Uterus (tissue), 4 donors: ENCODE data around the gene PLCZ1. TPM values are rescaled to one million over a fixed set of nuclear protein-coding genes. Genes with fewer than 3 reads are reported as not detected.
A peak's percentile ranks its signal among the peaks of the same experiment; 100 is the strongest.

Experiments
- DNase-seq, 2 donors: peaks; one replicate each; pipeline ENCODE4 v3.0.0-alpha.2; 2019 to 2020
- H3K27ac ChIP-seq, 2 donors: fragments of 200-600 bp; sonication (generic); 1 replicate in 1 of 2; 2 replicates in 1 of 2; pipeline ENCODE4 v1.5.1; 2016 to 2018
- H3K27me3 ChIP-seq, 2 donors: fragments of 200-600 bp; sonication (generic); one replicate each; pipeline ENCODE4 v1.5.1; 2018 to 2019; ENCODE audit warnings: control low read depth in 1 of 2
- H3K36me3 ChIP-seq, 2 donors: fragments of 200-600 bp; sonication (generic); one replicate each; pipeline ENCODE4 v1.5.1; 2019; ENCODE audit warnings: control low read depth in 1 of 2
- H3K4me1 ChIP-seq, 2 donors: fragments of 200-600 bp; sonication (generic); one replicate each; pipeline ENCODE4 v1.5.1; 2018 to 2019; ENCODE audit warnings: control low read depth in 1 of 2
- H3K4me3 ChIP-seq, 2 donors: fragments of 200-600 bp; sonication (generic); 1 replicate in 1 of 2; 2 replicates in 1 of 2; pipeline ENCODE4 v1.5.1; 2018 to 2019; ENCODE audit warnings: mild to moderate bottlenecking in 1 of 2
- H3K9me3 ChIP-seq, 2 donors: fragments of 200-600 bp; sonication (generic); one replicate each; pipeline ENCODE4 v1.5.1; 2019; ENCODE audit warnings: control low read depth in 1 of 2
- POLR2A ChIP-seq, 2 donors: fragments of 450-650 bp; IDR thresholded peaks; one replicate each; pipeline ENCODE4 v1.6.1; 2016; ENCODE audit warnings: antibody characterized with exemption in 2 of 2, mild to moderate bottlenecking in 1 of 2, moderate library complexity in 1 of 2
- intact Hi-C: fragments of 100-400 bp; cut with DNase I; formaldehyde crosslinking; loops from one replicate; pipeline ENCODE4 v1.15.1; 2023; ENCODE audit warnings: low total_unique reads
- total RNA-seq, 4 donors: library from RNA; depleted of rRNA in 3 of 4; stranded (reverse); fragments of >200 nt in 3 of 4; gene quantifications; one replicate each; pipeline versions ENCODE4 v1.1.0 to v1.2.4, GENCODE V29; 2014 to 2023
- TF ChIP-seq, protein P1 (sequence below), 4 experiments: fragments of 200-600 bp in 2 of 4; fragments of 450-650 bp in 2 of 4; sonication (generic) in 2 of 4; IDR thresholded peaks; one replicate each; pipeline ENCODE4 v1.5.1; 2016 to 2019; ENCODE audit warnings: antibody characterized with exemption in 4 of 4, mild to moderate bottlenecking in 2 of 4, moderate library complexity in 1 of 4
- donor health status: DM: yes; HTN: yes; CAD: no.

PLCZ1 gene
- total RNA-seq, 4 donors from 2014 or later: not detected

DNA sequence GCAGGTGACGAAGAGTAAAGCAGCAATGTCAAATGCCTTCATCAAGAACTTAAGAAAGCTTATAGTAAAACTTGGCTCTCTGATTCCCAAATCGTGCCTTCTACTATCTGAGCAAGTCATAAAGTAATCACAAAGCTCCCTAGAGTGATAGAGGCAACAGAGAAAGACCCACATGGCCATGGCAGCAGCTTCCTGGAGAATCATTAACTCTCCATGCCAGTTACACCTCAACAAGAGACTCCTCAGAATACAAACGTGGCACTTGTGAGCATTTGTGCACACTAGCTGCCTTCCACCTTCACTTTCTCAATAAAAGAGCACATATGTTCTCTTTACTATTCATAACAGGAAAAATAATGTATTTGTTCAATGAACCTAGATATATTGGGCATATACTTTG is 48.0 kb downstream of the PLCZ1 start:
- Histone ChIP-seq H3K4me3 (no peak overlapping the region), H3K27ac (no peak overlapping the region), H3K36me3 (no peaks in the 10 kb centered on the region), H3K4me1 (no peaks in the 10 kb centered on the region), H3K27me3 (no peaks in the 10 kb centered on the region), H3K9me3 (no peaks in the 10 kb centered on the region)
- intact Hi-C loops: no loop called here
- TF ChIP-seq POLR2A (IDR thresholded peaks at IDR 0.05): no peak
- TF ChIP-seq, protein P1, sequence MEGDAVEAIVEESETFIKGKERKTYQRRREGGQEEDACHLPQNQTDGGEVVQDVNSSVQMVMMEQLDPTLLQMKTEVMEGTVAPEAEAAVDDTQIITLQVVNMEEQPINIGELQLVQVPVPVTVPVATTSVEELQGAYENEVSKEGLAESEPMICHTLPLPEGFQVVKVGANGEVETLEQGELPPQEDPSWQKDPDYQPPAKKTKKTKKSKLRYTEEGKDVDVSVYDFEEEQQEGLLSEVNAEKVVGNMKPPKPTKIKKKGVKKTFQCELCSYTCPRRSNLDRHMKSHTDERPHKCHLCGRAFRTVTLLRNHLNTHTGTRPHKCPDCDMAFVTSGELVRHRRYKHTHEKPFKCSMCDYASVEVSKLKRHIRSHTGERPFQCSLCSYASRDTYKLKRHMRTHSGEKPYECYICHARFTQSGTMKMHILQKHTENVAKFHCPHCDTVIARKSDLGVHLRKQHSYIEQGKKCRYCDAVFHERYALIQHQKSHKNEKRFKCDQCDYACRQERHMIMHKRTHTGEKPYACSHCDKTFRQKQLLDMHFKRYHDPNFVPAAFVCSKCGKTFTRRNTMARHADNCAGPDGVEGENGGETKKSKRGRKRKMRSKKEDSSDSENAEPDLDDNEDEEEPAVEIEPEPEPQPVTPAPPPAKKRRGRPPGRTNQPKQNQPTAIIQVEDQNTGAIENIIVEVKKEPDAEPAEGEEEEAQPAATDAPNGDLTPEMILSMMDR (IDR thresholded peaks at IDR 0.05): no peak
- DNase-seq: no peak

DNA sequence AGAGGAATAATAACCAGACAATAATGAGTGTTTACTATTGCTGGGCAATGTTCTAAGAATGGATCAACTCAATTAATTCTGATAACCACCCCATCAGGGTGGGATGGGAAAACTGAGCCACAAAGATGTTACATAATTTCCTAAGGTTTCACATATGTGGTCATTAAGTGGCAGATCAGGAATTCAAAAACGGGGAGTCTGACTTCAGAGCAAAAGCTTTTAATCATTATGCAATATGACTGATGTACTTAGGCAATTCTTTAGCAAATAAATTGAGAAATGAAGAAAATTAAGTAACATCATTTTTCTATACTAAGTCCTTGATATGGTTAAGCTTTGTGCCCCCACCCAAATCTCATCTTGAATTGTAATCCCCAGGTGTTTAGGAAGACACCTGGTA is 53.4 kb downstream of the PLCZ1 start:
- Histone ChIP-seq H3K27ac (no peak overlapping the region), H3K4me3 (no peak overlapping the region), H3K9me3 (no peaks in the 10 kb centered on the region), H3K36me3 (no peaks in the 10 kb centered on the region), H3K4me1 (no peaks in the 10 kb centered on the region), H3K27me3 (no peaks in the 10 kb centered on the region)
- no peak for DNase-seq
- TF ChIP-seq, protein P1 (IDR thresholded peaks at IDR 0.05): no peak
- TF ChIP-seq POLR2A (IDR thresholded peaks at IDR 0.05): no peak
- intact Hi-C loops: no loop called here

DNA sequence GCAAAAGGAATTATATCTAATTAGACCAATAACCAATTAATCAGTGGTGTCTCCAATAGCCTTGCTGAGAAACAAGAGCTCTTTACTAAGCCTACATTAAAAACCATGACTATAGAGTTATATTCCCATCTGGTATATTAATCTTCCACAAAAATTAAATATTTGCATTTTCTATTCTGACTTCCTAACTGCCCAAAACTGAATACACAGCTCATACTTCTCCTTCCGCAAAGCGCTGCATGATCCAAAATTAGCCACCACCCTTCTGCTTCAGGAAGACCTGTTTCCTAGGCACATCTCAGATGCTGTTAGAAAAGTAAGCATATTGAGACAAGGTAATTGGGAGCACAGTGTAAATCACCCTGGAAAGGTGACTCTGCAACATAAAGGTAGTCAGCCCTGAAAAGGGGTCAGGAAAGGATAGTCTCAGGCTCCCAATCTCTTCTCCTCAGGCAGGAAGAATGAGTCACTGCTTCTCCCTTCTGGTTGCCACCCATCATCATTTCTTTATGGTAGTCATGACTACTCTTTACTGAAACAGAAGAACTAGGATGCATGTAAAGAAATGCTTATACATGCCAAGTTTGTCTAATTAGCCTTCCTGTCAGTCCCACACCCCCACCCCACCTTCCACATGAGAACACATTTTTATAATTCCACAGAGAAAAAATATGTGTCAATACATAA is 54.3 kb downstream of the PLCZ1 start:
- TF ChIP-seq, protein P1 (IDR thresholded peaks at IDR 0.05): no peak
- no peak for TF ChIP-seq POLR2A (IDR thresholded peaks at IDR 0.05)
- Histone ChIP-seq H3K4me1 (no peaks in the 10 kb centered on the region), H3K27ac (no peak overlapping the region), H3K36me3 (no peaks in the 10 kb centered on the region), H3K4me3 (no peak overlapping the region), H3K9me3 (no peaks in the 10 kb centered on the region), H3K27me3 (no peaks in the 10 kb centered on the region)
- intact Hi-C loops: no loop called here
- DNase-seq: no peak

DNA sequence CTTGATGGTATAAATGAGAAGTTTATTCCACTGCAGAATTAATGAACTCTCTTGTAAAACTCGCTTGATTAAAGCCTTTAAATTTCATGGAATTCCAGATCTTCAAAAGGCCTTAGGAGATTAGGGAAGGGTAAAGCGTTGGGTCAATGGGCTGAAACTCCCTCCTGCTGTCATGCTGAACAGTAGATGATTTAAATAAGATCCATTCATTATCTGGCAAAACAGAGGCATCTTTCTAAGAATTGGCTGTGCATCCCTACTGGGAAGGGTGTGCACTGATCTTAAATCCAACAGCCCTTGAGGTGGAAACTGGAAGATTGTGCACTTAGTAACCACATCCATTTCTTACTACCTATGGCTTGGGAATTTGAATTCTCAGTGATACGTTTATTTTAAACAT is 56.0 kb downstream of the PLCZ1 start:
- no peak overlapping the region for H3K27ac ChIP-seq
- H3K4me3 ChIP-seq: no peak overlapping the region
- no peak for DNase-seq
- H3K36me3 ChIP-seq: no peaks in the 10 kb centered on the region
- no peaks in the 10 kb centered on the region for H3K4me1 ChIP-seq
- TF ChIP-seq POLR2A (IDR thresholded peaks at IDR 0.05): no peak
- H3K27me3 ChIP-seq: no peaks in the 10 kb centered on the region
- intact Hi-C loops: no loop called here
- H3K9me3 ChIP-seq: no peaks in the 10 kb centered on the region

DNA sequence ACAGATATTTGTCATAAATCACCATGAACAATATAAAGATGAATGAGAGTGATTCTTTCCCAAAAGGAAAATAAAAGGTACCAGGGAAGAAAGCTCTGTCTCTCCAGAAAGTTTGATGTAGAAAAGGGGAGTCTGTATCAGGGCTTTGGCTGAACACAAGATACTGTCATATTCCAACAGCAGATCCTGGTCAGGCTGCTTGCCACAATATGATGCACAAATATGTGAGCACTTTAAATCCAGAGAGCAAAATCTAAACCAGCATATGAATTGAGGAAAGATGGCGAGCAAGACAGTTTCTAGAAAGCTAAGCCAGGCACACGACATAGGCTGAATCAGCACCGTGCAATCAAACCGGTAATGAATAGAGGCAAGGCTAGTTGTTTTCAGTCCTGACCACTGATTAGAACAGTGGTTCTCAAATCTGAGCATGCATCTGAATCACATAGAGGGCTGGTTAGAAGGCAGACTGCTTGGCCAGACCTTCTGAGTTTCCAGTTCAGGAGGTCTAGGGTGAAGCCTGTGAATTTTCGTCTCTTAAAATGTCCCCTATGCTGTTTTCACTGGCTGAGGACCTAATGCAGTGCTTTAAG is 60.7 kb downstream of the PLCZ1 start:
- Histone ChIP-seq H3K4me1 (no peaks in the 10 kb centered on the region), H3K4me3 (no peak overlapping the region), H3K27me3 (no peaks in the 10 kb centered on the region), H3K27ac (peak overlapping the region; percentile 20 to 30), H3K36me3 (no peaks in the 10 kb centered on the region), H3K9me3 (no peaks in the 10 kb centered on the region)
- no peak for DNase-seq
- intact Hi-C loops: no loop called here
- TF ChIP-seq POLR2A (IDR thresholded peaks at IDR 0.05): no peak
- TF ChIP-seq, protein P1 (IDR thresholded peaks at IDR 0.05): no peak
